K562 (cell line): ENCODE results near the gene LRCH1. TPM values are rescaled to one million over a fixed set of nuclear protein-coding genes. Genes with fewer than 3 reads are reported as not detected.

ENCODE experiments used
- ARID3B ChIP-seq: fragments of 250-450 bp; sonication (Bioruptor Pico); IDR thresholded peaks from 2 replicates; pipeline ENCODE4 v1.4.0; 2020; ENCODE audit warnings: borderline replicate concordance
- CBX8 ChIP-seq: fragments of 200-600 bp; sonication (generic); IDR thresholded peaks from 2 replicates; pipeline ENCODE4 v1.6.1; 2012; ENCODE audit warnings: borderline replicate concordance, mixed run types, low read depth, mild to moderate bottlenecking, moderate library complexity, mixed read lengths, low read length, control low read depth, inconsistent platforms; ENCODE audit not compliant: poor library complexity, severe bottlenecking; ENCODE audit errors: extremely low read depth
- CHD2 ChIP-seq: IDR thresholded peaks from 2 replicates; pipeline ENCODE4 v1.6.1; 2011; ENCODE audit warnings: low read depth, low read length
- EGR1 ChIP-seq: fragments of 450-650 bp; conservative IDR thresholded peaks from 2 replicates; pipeline ENCODE4 v1.6.1; 2017; ENCODE audit warnings: mild to moderate bottlenecking
- ELF1 ChIP-seq: fragments of 200-800 bp; sonication (Bioruptor generic); IDR thresholded peaks from 2 replicates; pipeline ENCODE4 v1.6.1; 2016; ENCODE audit warnings: missing genetic modification characterization, missing compliant biosample characterization
- FOXM1 ChIP-seq, 2 experiments: fragments of 450-650 bp in 1 of 2; sonication (generic) in 1 of 2; formaldehyde crosslinking in 1 of 2; IDR thresholded peaks; 2 replicates each; pipeline versions ENCODE4 v1.6.1 to v1.9.0; 2017 to 2022; ENCODE audit warnings: low read depth in 2 of 2, mild to moderate bottlenecking in 2 of 2, missing genetic modification reagents in 1 of 2, moderate library complexity in 1 of 2
- FOXP1 ChIP-seq: sonication (generic); formaldehyde crosslinking; IDR thresholded peaks from 2 replicates; pipeline ENCODE4 v1.8.0; 2022; ENCODE audit warnings: mild to moderate bottlenecking, missing genetic modification reagents
- GABPB1 ChIP-seq: sonication (generic); formaldehyde crosslinking; IDR thresholded peaks from 2 replicates; pipeline ENCODE4 v1.8.0; 2022; ENCODE audit warnings: mild to moderate bottlenecking, missing genetic modification reagents
- HCFC1 ChIP-seq: IDR thresholded peaks from 2 replicates; pipeline ENCODE4 v1.6.1; 2012; ENCODE audit warnings: low read depth, low read length, improper control_type of control experiment
- HDAC6 ChIP-seq: IDR thresholded peaks from 2 replicates; pipeline ENCODE4 v1.6.1; 2012; ENCODE audit warnings: low read depth, mild to moderate bottlenecking, control low read depth, inconsistent platforms, low read length, moderate library complexity
- HNRNPLL ChIP-seq: fragments of 200-400 bp; formaldehyde crosslinking; IDR thresholded peaks from 2 replicates; pipeline ENCODE4 v1.6.1; 2017; ENCODE audit warnings: low read length, low read depth, mild to moderate bottlenecking; ENCODE audit not compliant: poor library complexity, severe bottlenecking
- KDM1A ChIP-seq, 2 experiments: fragments of 450-650 bp; IDR thresholded peaks; 2 replicates each; pipeline ENCODE4 v1.6.1; 2016; ENCODE audit warnings: mild to moderate bottlenecking in 2 of 2
- MTA3 ChIP-seq: fragments of 450-650 bp; formaldehyde crosslinking; IDR thresholded peaks from 2 replicates; pipeline ENCODE4 v1.6.1; 2017; ENCODE audit warnings: mild to moderate bottlenecking, borderline replicate concordance
- POLR3G ChIP-seq: IDR thresholded peaks from 2 replicates; pipeline ENCODE4 v1.6.1; 2011; ENCODE audit not compliant: insufficient read length, insufficient replicate concordance; ENCODE audit errors: extremely low read depth
- PYGO2 ChIP-seq: fragments of 450-650 bp; IDR thresholded peaks from 2 replicates; pipeline ENCODE4 v1.6.1; 2016; ENCODE audit warnings: mild to moderate bottlenecking, missing genetic modification characterization, moderate library complexity, missing compliant biosample characterization
- RFX1 ChIP-seq: fragments of 450-650 bp; IDR thresholded peaks from 2 replicates; pipeline ENCODE4 v1.6.1; 2016; ENCODE audit warnings: mild to moderate bottlenecking, moderate library complexity
- TCF7 ChIP-seq: sonication (generic); IDR thresholded peaks from 2 replicates; pipeline ENCODE4 v1.6.1; 2016; ENCODE audit warnings: antibody characterized with exemption, borderline replicate concordance
- XRCC5 ChIP-seq: fragments of 200-400 bp; formaldehyde crosslinking; IDR thresholded peaks from 2 replicates; pipeline ENCODE4 v1.6.1; 2017; ENCODE audit warnings: low read depth, mild to moderate bottlenecking, low read length
- ZKSCAN1 ChIP-seq: fragments of 150-350 bp; IDR thresholded peaks from 2 replicates; pipeline ENCODE4 v1.6.1; 2016; ENCODE audit warnings: low read depth, low read length
- ZNF134 ChIP-seq: fragments of 250-450 bp; sonication (Bioruptor Pico); conservative IDR thresholded peaks from 2 replicates; pipeline ENCODE4 v1.4.0; 2020
- ZNF263 ChIP-seq: sonication (generic); formaldehyde crosslinking; IDR thresholded peaks from 2 replicates; pipeline ENCODE4 v1.8.0; 2022; ENCODE audit warnings: mild to moderate bottlenecking, missing genetic modification reagents, borderline replicate concordance
- ZNF589 ChIP-seq: fragments of 200-800 bp; sonication (Bioruptor generic); IDR thresholded peaks from 2 replicates; pipeline ENCODE4 v1.6.1; 2016; ENCODE audit warnings: low read depth, missing genetic modification characterization, missing compliant biosample characterization
- polyA plus RNA-seq, 8 experiments: library from polyadenylated mRNA; depleted of rRNA in 4 of 8; stranded (reverse) in 5 of 8; unstranded in 3 of 8; fragments of >200 nt; fragmentation: Nextera tagmentation in 2 of 8; fragmentation: Illumina TruSeq in 1 of 8; extraction: Ambion mirVana in 2 of 8; extraction: Trizol in 1 of 8; gene quantifications; 2 replicates each; pipeline versions ENCODE4 v1.2.1 to v1.2.3, GENCODE V29; 2011 to 2014; ENCODE audit warnings: inconsistent platforms in 1 of 8, missing spikeins in 1 of 8
- total RNA-seq, 7 experiments: library from RNA; depleted of rRNA in 6 of 7; stranded (reverse); fragments of >200 nt in 6 of 7; fragmentation: Illumina TruSeq in 2 of 7; extraction: Trizol in 2 of 7; gene quantifications; 2 replicates each; pipeline versions ENCODE4 v1.2.1 to v1.2.3, GENCODE V29; 2011 to 2021; ENCODE audit warnings: low replicate concordance in 1 of 7
- TF ChIP-seq, protein P1 (sequence below): fragments of 250-450 bp; sonication (Bioruptor Pico); IDR thresholded peaks from 2 replicates; pipeline ENCODE4 v1.8.0; 2022; ENCODE audit warnings: moderate library complexity, mild to moderate bottlenecking, inconsistent platforms
- TF ChIP-seq, protein P2 (sequence below): sonication (generic); formaldehyde crosslinking; IDR thresholded peaks from 2 replicates; pipeline ENCODE4 v1.8.0; 2022; ENCODE audit warnings: mild to moderate bottlenecking, low read depth, missing genetic modification reagents

Gene LRCH1
- total and polyA plus RNA-seq, 9 of the 15 experiments (the other 6 are each of a cell fraction or from before 2014, with no cell fraction given) = 1.1 to 6.8 (median 3.7) TPM

GRCh38 chr13:46796515-46797474 lies 243.8 kb downstream of the LRCH1 start, which contains the start of gene ESD (continued):
- TF ChIP-seq, protein P1, sequence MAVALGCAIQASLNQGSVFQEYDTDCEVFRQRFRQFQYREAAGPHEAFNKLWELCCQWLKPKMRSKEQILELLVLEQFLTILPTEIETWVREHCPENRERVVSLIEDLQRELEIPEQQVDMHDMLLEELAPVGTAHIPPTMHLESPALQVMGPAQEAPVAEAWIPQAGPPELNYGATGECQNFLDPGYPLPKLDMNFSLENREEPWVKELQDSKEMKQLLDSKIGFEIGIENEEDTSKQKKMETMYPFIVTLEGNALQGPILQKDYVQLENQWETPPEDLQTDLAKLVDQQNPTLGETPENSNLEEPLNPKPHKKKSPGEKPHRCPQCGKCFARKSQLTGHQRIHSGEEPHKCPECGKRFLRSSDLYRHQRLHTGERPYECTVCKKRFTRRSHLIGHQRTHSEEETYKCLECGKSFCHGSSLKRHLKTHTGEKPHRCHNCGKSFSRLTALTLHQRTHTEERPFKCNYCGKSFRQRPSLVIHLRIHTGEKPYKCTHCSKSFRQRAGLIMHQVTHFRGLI (CRISPR knock-in tag) = 0 out of 2 replicates have a peak, but pooled peaks have one; percentile 36
- TF ChIP-seq HCFC1 (peak; percentile 22; the same call in 1 of the 2 replicates), TCF7 (no peak), POLR3G (no peak), ELF1 (0 out of 2 replicates have a peak, but pooled peaks have one; percentile 33), XRCC5 (no peak; the same call in 1 of the 2 replicates), FOXM1 (IDR thresholded peaks at IDR 0.05; ENCODE audit: low read depth) (no peak), FOXM1 (CRISPR knock-in tag; IDR thresholded peaks at IDR 0.05; ENCODE audit: low read depth) (no peak), ZNF263 (peak; percentile 69), ZNF134 (CRISPR knock-in tag) (no peak), ZNF589 (CRISPR knock-in tag) (peak; percentile 54; the same call in 1 of the 2 replicates), PYGO2 (tag) (no peak), GABPB1 (peak; percentile 61; the same call in 1 of the 2 replicates), ARID3B (no peak), RFX1 (no peak), CHD2 (peak; percentile 83), HNRNPLL (peak; percentile 68), ZKSCAN1 (no peak), CBX8 (no peak), KDM1A (IDR thresholded peaks at IDR 0.05) (no peak), HDAC6 (no peak), EGR1 (peak; percentile 68), MTA3 (peak; percentile 60; the same call in 1 of the 2 replicates), FOXP1 (CRISPR knock-in tag) (no peak)
- TF ChIP-seq, protein P2, sequence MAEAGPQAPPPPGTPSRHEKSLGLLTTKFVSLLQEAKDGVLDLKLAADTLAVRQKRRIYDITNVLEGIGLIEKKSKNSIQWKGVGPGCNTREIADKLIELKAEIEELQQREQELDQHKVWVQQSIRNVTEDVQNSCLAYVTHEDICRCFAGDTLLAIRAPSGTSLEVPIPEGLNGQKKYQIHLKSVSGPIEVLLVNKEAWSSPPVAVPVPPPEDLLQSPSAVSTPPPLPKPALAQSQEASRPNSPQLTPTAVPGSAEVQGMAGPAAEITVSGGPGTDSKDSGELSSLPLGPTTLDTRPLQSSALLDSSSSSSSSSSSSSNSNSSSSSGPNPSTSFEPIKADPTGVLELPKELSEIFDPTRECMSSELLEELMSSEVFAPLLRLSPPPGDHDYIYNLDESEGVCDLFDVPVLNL = no peak
